Jurkat, Clone E6-1 (cell line): ENCODE data around the gene TMEM200B.
"Not testable (repeated sequence)": the region's sequence is repeated elsewhere in the genome, so short reads cannot be mapped to it uniquely, and the experiment has no call there.

ENCODE experiments used
- DNase-seq: peaks from one replicate; pipeline ENCODE4 v3.0.0-alpha.2; 2011; ENCODE audit warnings: low read depth, low spot score
- H3K4me3 ChIP-seq: 2 replicates; pipeline ENCODE4 v1.5.1; 2011; ENCODE audit warnings: mild to moderate bottlenecking, low read length, control low read depth, moderate library complexity

The TMEM200B gene

DNA sequence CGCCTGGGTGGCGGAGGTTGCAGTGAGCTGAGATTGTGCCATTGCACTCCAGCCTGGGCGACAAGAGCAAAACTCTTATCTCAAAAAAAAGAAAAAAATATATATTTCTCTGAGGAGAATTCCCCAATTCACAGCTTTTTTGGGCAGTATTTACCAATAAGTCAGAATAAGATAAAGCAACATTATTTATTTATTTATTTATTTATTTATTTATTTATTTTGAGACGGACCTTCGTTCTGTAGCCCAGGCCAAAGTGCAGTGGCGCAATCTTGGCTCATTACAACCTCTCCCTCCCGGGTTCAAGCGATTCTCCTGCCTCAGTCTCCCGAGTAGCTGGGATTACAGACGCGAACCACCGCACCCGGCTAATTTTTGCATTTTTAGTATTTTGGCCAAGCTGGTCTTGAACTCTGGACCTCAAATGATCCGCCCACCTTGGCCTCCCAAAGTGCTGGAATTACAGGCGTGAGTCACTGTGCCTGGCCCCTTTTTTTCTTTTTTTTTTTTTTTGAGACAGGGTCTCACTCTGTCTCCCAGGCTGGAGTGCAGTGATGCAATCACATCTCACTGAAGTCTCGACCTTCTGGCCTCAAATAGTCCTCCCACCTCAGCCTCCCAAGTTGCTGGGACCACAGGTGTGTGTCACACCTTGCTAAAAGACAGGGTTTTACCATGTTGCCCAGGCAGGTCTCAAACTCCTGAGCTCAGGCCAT is 43.6 kb downstream of the TMEM200B start:
- not testable (repeated sequence) for DNase-seq, H3K4me3 ChIP-seq

DNA sequence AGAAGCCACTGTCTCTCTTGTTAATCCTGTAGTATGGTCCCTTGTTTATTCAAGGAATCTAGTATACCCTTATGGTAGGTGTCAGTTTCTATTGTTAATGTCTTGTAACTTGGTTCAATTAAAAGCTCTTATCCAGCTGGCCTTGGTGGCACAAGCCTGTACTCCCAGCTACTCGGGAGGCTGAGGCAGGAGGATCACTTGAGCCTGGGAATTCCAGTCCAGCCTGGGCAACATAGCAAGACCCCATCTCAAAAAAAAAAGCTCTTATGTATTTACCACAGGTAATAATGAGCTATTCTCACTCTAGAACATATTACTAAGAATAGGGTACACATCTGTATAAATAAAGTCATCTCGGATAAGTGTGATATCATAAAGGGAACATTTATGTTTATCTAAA is 46.5 kb downstream of the TMEM200B start:
- H3K4me3 ChIP-seq, result no peak overlapping the region
- no peak for DNase-seq
